ENCODE measurements around the gene DDX28.
"Not testable (repeated sequence)": the region's sequence is repeated elsewhere in the genome, so short reads cannot be mapped to it uniquely, and the experiment has no call there.

DDX28 gene

DNA sequence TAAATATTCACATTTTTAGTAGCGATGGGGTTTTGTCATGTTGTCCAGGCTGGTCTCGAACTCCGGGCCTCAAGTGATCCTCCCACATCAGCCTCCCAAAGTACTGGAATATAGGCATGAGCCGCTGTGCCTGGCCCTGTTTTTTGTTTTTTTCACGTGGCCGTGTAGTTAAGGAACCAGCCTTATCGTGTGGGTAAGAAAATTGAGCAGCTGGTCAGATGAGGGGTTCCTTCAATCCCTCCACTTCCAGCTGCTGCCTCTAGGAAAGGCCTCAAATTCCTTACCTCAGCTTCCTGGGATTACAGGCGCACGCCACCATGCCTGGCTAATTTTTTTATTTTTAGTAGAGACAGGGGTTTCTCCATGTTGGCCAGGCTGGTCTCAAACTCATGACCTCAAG lies 17.8 kb downstream of the DDX28 start:
- Histone ChIP-seq H3K9ac (ENCODE audit: insufficient read length) (no peak overlapping the region), H3K9me3 (ENCODE audit: low read depth, low read length) (no peaks in the 10 kb centered on the region), H3K36me3 (ENCODE audit: insufficient read depth, low read length) (no peaks in the 10 kb centered on the region), H3K4me3 (no peak overlapping the region), H3K27ac (no peak overlapping the region)
- TF ChIP-seq POLR2AphosphoS5 (IDR thresholded peaks at IDR 0.05; ENCODE audit: borderline replicate concordance, low read depth, low read length), result no peak
- no peak for TF ChIP-seq FOXP2 (optimal IDR thresholded peaks at IDR 0.05; ENCODE audit: control extremely low read depth, extremely low read length, insufficient read depth)
- TF ChIP-seq EZH2 (IDR thresholded peaks at IDR 0.05), result no peak
- DNase-seq (ENCODE audit: low read depth, low spot score), result no peak

DNA sequence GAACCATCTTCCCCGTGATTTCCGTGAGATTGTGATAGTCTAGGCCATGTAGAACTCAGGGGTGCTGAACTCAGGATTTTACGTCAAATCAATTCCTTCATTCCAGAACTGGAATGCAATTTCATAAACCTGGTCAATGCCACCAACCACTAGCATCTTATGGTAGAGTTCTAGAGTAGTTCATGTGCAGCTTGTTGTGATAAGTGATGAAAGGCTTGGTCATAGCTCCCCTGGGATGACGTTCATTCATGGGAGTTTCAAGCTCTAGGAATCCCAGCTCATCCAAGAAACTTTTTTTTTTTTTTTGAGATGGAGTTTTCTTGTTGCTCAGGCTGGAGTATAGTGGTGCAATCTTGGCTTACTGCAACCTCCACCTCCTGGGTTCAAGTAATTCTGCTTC lies 20.0 kb downstream of the DDX28 start:
- DNase-seq (ENCODE audit: low read depth, low spot score), result no peak
- H3K9me3 ChIP-seq (ENCODE audit: low read depth, low read length), result no peaks in the 10 kb centered on the region
- no peak overlapping the region for H3K27ac ChIP-seq
- TF ChIP-seq POLR2AphosphoS5 (IDR thresholded peaks at IDR 0.05; ENCODE audit: borderline replicate concordance, low read depth, low read length), result no peak
- no peak for TF ChIP-seq EZH2 (IDR thresholded peaks at IDR 0.05)
- TF ChIP-seq FOXP2 (optimal IDR thresholded peaks at IDR 0.05; ENCODE audit: control extremely low read depth, extremely low read length, insufficient read depth), result no peak
- no peak overlapping the region for H3K9ac ChIP-seq (ENCODE audit: insufficient read length)
- H3K36me3 ChIP-seq (ENCODE audit: insufficient read depth, low read length), result no peaks in the 10 kb centered on the region
- H3K4me3 ChIP-seq, result no peak overlapping the region

DNA sequence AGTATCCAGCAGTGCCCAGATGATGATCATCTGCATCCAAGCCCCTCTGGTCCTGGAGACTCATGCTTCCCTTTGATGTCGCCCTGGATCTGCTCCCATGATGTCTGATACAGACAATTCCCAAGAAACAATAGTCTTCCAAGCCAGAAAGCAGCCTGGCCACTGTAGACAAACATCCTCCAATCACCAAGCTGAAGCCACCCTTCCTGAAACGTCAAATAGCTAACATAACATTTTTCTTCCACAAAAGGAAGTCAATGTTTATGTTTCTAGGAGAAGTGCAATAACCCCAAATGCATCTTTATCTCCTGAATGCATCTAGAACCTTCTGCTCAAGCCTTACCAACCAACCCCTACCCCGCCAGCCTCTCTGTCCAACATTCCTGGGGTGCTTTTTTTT lies 22.6 kb downstream of the DDX28 start:
- no peak overlapping the region for H3K4me3 ChIP-seq
- no peak for DNase-seq (ENCODE audit: low read depth, low spot score)
- H3K36me3 ChIP-seq (ENCODE audit: insufficient read depth, low read length), result no peaks in the 10 kb centered on the region
- no peak overlapping the region for H3K9ac ChIP-seq (ENCODE audit: insufficient read length)
- TF ChIP-seq FOXP2 (optimal IDR thresholded peaks at IDR 0.05; ENCODE audit: control extremely low read depth, extremely low read length, insufficient read depth), result no peak
- TF ChIP-seq EZH2 (IDR thresholded peaks at IDR 0.05), result no peak
- no peak for TF ChIP-seq POLR2AphosphoS5 (IDR thresholded peaks at IDR 0.05; ENCODE audit: borderline replicate concordance, low read depth, low read length)
- H3K27ac ChIP-seq, result no peak overlapping the region
- H3K9me3 ChIP-seq (ENCODE audit: low read depth, low read length), result no peaks in the 10 kb centered on the region

GRCh38 chr16:67999985-68000384 lies 23.0 kb downstream of the DDX28 start:
- no peak overlapping the region for H3K9ac ChIP-seq (ENCODE audit: insufficient read length)
- TF ChIP-seq POLR2AphosphoS5 (IDR thresholded peaks at IDR 0.05; ENCODE audit: borderline replicate concordance, low read depth, low read length) (no peak), FOXP2 (optimal IDR thresholded peaks at IDR 0.05; ENCODE audit: control extremely low read depth, extremely low read length, insufficient read depth) (no peak), EZH2 (IDR thresholded peaks at IDR 0.05) (no peak)
- H3K27ac ChIP-seq, result no peak overlapping the region

DNA sequence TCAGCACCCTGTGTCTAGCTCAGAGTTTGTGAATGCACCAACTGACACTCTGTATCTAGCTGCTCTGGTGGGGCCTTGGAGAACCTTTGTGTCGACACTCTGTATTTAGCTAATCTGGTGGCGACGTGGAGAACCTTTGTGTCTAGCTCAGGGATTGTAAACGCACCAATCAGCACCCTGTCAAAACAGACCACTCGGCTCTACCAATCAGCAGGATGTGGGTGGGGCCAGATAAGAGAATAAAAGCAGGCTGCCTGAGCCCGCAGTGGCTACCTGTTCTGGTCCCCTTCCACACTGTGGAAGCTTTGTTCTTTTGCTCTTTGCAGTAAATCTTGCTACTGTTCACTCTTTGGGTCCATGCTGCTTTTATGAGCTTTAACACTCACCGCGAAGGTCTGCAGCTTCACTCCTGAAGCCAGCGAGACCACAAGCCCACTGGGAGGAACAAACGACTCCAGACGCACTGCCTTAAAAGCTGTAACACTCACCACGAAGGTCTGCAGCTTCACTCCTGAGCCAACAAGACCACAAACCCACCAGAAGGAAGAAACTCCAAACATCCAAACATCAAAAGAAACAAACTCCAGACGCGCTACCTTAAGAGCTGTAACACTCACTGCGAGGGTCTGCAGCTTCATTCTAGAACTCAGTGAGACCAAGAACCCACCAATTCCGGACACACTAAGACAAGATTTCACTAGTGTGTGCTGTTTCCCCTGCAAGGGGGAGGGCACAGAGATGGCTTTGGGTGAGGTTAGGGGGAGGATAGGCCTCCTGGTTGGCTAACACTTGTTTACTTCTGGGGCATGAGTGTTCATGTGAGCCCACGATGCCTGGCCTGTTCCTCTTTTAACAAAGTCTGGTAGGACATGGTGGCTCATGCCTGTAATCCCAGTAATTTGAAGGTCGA lies 24.0 kb downstream of the DDX28 start, which contains the start of gene DPEP2:
TSS of gene DPEP2 (minus strand) at position 706 of the 910 bp plus-strand sequence. CDS start 6,272 bp downstream, outside the sequence.
- H3K9ac ChIP-seq (ENCODE audit: insufficient read length); H3K27ac ChIP-seq; H3K36me3 ChIP-seq (ENCODE audit: insufficient read depth, low read length); H3K9me3 ChIP-seq (ENCODE audit: low read depth, low read length); DNase-seq (ENCODE audit: low read depth, low spot score); H3K4me3 ChIP-seq: not testable (repeated sequence)

More at GRCh38 chr16:67999985-68000384, 23.0 kb downstream of the DDX28 start:
- Histone ChIP-seq H3K9me3 (ENCODE audit: low read depth, low read length) (no peaks in the 10 kb centered on the region), H3K4me3 (no peak overlapping the region), H3K36me3 (ENCODE audit: insufficient read depth, low read length) (no peaks in the 10 kb centered on the region)
- no peak for DNase-seq (ENCODE audit: low read depth, low spot score)

DNA sequence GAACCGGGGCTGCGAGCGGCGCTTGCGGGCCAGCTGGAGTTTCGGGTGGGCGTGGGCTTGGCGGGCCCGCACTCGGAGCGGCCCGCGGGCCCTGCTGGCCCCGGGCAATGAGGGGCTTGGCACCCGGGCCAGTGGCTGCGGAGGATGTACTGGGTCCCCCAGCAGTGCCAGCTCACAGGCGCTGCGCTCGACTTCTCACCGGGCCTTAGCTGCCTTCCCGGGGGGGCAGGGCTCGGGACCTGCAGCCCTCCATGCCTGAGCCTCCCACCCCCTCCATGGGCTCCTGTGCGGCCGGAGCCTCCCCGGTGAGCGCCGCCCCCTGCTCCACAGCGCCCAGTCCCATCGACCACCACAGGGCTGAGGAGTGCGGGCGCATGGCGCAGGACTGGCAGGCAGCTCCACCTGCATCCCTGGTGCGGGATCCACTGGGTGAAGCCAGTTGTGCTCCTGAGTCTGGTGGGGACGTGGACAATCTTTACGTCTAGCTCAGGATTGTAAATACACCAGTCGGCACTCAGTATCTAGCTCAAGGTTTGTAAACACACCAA lies 24.7 kb downstream of the DDX28 start:
- H3K27ac ChIP-seq; H3K9ac ChIP-seq (ENCODE audit: insufficient read length); H3K9me3 ChIP-seq (ENCODE audit: low read depth, low read length); DNase-seq (ENCODE audit: low read depth, low spot score); H3K4me3 ChIP-seq; H3K36me3 ChIP-seq (ENCODE audit: insufficient read depth, low read length): not testable (repeated sequence)

DNA sequence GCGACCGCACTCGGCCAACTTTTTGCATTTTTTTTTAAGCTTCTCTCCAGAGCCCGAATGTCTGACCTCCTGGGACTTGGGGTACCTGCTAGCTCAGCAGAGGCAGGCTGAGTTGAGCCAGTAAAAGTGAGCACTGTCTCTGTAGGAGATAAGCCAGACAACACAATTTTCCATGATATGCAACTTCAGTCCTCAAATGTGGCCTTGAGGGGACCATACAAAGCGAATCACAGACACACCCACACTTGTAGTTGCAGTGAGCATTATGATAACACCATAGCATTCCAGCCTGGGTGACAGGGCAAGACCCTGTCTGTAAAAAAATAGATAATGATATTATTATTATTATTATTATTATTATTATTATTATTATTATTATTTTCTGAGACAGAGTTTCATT lies 26.4 kb downstream of the DDX28 start:
- TF ChIP-seq POLR2AphosphoS5 (IDR thresholded peaks at IDR 0.05; ENCODE audit: borderline replicate concordance, low read depth, low read length) (no peak), FOXP2 (optimal IDR thresholded peaks at IDR 0.05; ENCODE audit: control extremely low read depth, extremely low read length, insufficient read depth) (no peak), EZH2 (IDR thresholded peaks at IDR 0.05) (no peak)
- H3K4me3 ChIP-seq, result no peak overlapping the region
- no peak overlapping the region for H3K9ac ChIP-seq (ENCODE audit: insufficient read length)
- no peak overlapping the region for H3K27ac ChIP-seq
- no peak for DNase-seq (ENCODE audit: low read depth, low spot score)
- H3K9me3 ChIP-seq (ENCODE audit: low read depth, low read length), result no peaks in the 10 kb centered on the region
- H3K36me3 ChIP-seq (ENCODE audit: insufficient read depth, low read length), result no peaks in the 10 kb centered on the region

GRCh38 chr16:67995423-67995822 lies 27.6 kb downstream of the DDX28 start:
- Histone ChIP-seq H3K36me3 (ENCODE audit: insufficient read depth, low read length) (no peaks in the 10 kb centered on the region), H3K9ac (ENCODE audit: insufficient read length) (no peak overlapping the region), H3K4me3 (no peak overlapping the region), H3K27ac (no peak overlapping the region), H3K9me3 (ENCODE audit: low read depth, low read length) (no peaks in the 10 kb centered on the region)
- no peak for DNase-seq (ENCODE audit: low read depth, low spot score)
- TF ChIP-seq EZH2 (IDR thresholded peaks at IDR 0.05) (no peak), FOXP2 (optimal IDR thresholded peaks at IDR 0.05; ENCODE audit: control extremely low read depth, extremely low read length, insufficient read depth) (no peak), POLR2AphosphoS5 (IDR thresholded peaks at IDR 0.05; ENCODE audit: borderline replicate concordance, low read depth, low read length) (no peak)

GRCh38 chr16:67994040-67994408 lies 29.0 kb downstream of the DDX28 start:
- H3K27ac ChIP-seq; DNase-seq (ENCODE audit: low read depth, low spot score); H3K9ac ChIP-seq (ENCODE audit: insufficient read length); H3K4me3 ChIP-seq; H3K36me3 ChIP-seq (ENCODE audit: insufficient read depth, low read length); H3K9me3 ChIP-seq (ENCODE audit: low read depth, low read length): not testable (repeated sequence)
